ENCODE results near the gene PRKCA.

Gene PRKCA

DNA sequence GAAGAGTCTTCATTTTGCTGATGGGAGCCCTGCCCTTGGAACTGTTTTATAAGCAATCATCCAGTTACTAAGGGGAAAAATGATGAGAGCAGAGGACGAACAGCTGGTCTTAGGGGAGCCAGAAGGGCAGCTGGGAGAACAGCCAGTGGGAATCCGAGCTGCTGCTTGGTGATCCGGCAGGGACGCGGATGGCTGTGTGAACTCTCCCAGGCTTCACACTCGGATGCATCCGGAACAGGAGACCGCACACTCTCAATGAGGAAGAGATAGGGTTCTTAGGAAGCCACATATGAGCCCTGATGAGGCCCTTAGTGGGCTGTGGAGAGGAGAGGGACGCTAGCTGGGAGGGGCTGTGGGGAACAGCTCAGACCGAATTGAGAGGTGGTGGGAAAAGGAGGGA, 527.5 kb downstream of the PRKCA start:
- H3K27me3 ChIP-seq (ENCODE audit: insufficient read depth, poor library complexity, severe bottlenecking), result peaks cover 42% of the 10 kb centered on the region
- H3K9me3 ChIP-seq (ENCODE audit: severe bottlenecking), result no peaks in the 10 kb centered on the region
- no peaks in the 10 kb centered on the region for H3K4me1 ChIP-seq (ENCODE audit: insufficient read depth, poor library complexity, severe bottlenecking)
- no peaks in the 10 kb centered on the region for H3K36me3 ChIP-seq (ENCODE audit: low read depth)
- ATAC-seq (ENCODE audit: low read depth), result peak; percentile 36; the same call in 1 of the 3 replicates
- H3K27ac ChIP-seq (ENCODE audit: poor library complexity, severe bottlenecking), result no peak overlapping the region
- no peak for DNase-seq (ENCODE audit: low spot score)
- no peak overlapping the region for H3K4me3 ChIP-seq (ENCODE audit: severe bottlenecking)
- TF ChIP-seq, protein P1, sequence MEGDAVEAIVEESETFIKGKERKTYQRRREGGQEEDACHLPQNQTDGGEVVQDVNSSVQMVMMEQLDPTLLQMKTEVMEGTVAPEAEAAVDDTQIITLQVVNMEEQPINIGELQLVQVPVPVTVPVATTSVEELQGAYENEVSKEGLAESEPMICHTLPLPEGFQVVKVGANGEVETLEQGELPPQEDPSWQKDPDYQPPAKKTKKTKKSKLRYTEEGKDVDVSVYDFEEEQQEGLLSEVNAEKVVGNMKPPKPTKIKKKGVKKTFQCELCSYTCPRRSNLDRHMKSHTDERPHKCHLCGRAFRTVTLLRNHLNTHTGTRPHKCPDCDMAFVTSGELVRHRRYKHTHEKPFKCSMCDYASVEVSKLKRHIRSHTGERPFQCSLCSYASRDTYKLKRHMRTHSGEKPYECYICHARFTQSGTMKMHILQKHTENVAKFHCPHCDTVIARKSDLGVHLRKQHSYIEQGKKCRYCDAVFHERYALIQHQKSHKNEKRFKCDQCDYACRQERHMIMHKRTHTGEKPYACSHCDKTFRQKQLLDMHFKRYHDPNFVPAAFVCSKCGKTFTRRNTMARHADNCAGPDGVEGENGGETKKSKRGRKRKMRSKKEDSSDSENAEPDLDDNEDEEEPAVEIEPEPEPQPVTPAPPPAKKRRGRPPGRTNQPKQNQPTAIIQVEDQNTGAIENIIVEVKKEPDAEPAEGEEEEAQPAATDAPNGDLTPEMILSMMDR (IDR thresholded peaks at IDR 0.05; ENCODE audit: poor library complexity, severe bottlenecking), result no peak

DNA sequence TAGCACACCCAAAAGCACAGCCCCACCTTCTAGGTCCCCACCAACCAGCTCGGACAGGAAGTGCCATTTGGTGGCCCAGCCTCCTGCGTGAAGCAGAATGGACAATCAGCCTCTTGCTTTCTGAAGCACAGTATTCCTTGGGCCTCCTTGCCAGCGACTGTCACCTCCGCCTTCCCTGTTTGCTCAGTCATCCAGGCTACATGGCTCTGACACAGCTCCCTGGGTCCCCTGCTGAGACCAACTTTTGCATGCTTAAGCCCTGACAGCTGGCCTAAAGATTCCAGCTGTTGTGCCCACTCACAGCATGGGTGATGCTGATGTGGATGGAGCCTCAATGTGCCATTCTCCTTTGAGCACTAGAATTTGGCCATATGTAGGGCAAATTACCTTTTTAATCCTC, 528.0 kb downstream of the PRKCA start:
- DNase-seq (ENCODE audit: low spot score), result no peak
- no peaks in the 10 kb centered on the region for H3K4me1 ChIP-seq (ENCODE audit: insufficient read depth, poor library complexity, severe bottlenecking)

DNA sequence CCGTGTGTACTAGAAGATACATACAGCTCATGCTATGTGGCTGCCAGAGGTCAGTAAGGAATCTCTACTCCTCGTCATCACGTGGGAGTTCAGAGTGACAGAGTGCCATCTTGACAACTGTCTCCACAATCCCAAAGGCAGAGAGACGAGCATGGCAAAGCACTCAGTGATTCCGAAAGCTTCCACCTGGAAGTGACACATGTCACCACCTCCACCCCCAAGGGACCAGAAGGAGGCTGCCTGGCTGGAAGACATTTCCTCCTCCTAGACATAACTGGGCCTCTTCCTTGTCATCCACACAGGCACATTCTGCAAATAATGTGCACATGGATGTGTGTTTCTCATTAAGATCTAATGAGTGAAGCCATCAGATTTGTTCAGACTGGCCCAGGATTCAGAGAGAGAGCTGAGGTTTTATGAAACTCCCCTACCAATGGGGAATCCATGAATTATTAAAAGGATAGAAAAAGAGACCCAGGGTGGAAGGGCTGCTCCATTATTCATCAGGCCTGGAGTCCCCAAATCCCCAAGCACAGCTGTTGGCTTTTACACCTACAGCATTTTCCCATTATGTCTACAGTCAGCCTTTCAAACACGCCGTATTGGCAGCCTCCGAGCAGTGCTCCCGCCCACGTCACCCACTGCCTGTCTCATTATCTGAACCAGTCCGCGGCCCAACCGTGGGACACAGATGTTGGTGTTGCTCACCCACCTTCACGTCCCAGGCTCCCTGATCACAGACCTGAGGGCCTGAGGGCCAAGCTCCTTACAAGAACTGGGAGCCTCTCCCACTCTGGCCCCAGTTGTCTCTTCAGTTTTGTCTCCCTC, 529.2 kb downstream of the PRKCA start:
- Histone ChIP-seq H3K27ac (ENCODE audit: poor library complexity, severe bottlenecking) (no peak overlapping the region), H3K4me1 (ENCODE audit: insufficient read depth, poor library complexity, severe bottlenecking) (no peaks in the 10 kb centered on the region), H3K4me3 (ENCODE audit: severe bottlenecking) (no peak overlapping the region), H3K36me3 (ENCODE audit: low read depth) (no peaks in the 10 kb centered on the region), H3K9me3 (ENCODE audit: severe bottlenecking) (no peaks in the 10 kb centered on the region), H3K27me3 (ENCODE audit: insufficient read depth, poor library complexity, severe bottlenecking) (peaks cover 58% of the 10 kb centered on the region)
- ATAC-seq (ENCODE audit: low read depth) (no peak), DNase-seq (ENCODE audit: low spot score) (no peak)
- TF ChIP-seq, protein P1 (IDR thresholded peaks at IDR 0.05; ENCODE audit: poor library complexity, severe bottlenecking), result no peak

More for the DNA sequence above, 528.0 kb downstream of the PRKCA start:
- ATAC-seq (ENCODE audit: low read depth), result no peak
- peaks cover 47% of the 10 kb centered on the region for H3K27me3 ChIP-seq (ENCODE audit: insufficient read depth, poor library complexity, severe bottlenecking)
- H3K4me3 ChIP-seq (ENCODE audit: severe bottlenecking), result no peak overlapping the region
- H3K9me3 ChIP-seq (ENCODE audit: severe bottlenecking), result no peaks in the 10 kb centered on the region
- TF ChIP-seq, protein P1 (IDR thresholded peaks at IDR 0.05; ENCODE audit: poor library complexity, severe bottlenecking), result no peak
- H3K36me3 ChIP-seq (ENCODE audit: low read depth), result no peaks in the 10 kb centered on the region
- no peak overlapping the region for H3K27ac ChIP-seq (ENCODE audit: poor library complexity, severe bottlenecking)

DNA sequence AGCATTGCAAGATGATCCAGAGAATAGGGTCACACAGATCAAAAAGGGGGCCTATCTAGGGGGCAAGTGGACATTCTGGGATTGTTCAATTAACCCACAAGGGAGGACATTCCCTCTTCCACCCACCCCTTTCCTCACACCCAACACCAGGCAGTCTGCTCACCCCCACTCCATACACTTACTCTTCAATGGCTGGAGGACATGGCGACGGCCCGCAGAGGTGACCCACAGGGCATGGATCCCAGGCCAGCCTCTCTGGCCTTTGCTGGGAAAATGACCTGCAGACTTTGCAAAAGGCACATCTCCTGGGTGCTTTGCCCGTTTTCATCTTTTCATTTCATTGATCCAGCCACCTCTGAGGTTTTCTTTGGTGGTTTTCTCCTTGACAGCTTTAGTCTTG, 530.8 kb downstream of the PRKCA start:
- H3K9me3 ChIP-seq (ENCODE audit: severe bottlenecking), result no peaks in the 10 kb centered on the region
- peaks cover 61% of the 10 kb centered on the region for H3K27me3 ChIP-seq (ENCODE audit: insufficient read depth, poor library complexity, severe bottlenecking)
- H3K4me1 ChIP-seq (ENCODE audit: insufficient read depth, poor library complexity, severe bottlenecking), result no peaks in the 10 kb centered on the region
- no peak overlapping the region for H3K4me3 ChIP-seq (ENCODE audit: severe bottlenecking)
- ATAC-seq (ENCODE audit: low read depth), result no peak
- no peak for DNase-seq (ENCODE audit: low spot score)
- TF ChIP-seq, protein P1 (IDR thresholded peaks at IDR 0.05; ENCODE audit: poor library complexity, severe bottlenecking), result no peak
- H3K27ac ChIP-seq (ENCODE audit: poor library complexity, severe bottlenecking), result no peak overlapping the region
- no peaks in the 10 kb centered on the region for H3K36me3 ChIP-seq (ENCODE audit: low read depth)

DNA sequence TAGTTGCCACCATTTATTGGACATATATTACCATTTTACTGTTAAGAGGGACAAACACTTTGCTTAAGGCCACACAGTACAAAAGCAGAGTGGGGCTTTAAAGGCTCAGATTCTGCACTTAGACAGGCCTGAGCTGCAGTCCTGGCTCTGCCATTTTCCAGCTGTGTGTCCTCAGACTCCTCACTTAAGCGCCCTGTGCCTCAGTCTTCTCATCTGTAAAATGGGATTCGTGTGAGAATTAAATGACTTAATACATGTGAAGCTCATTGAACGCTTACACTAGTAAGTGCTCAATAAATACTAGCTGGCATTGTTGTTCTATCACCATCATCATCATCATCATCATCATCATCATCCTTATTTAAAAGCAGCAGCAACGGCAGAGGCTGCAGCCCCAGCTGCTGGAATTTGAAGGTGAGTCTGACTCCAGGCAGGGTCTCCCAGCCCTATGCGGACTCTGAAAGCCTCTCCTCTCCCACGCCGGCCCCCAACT, 532.1 kb downstream of the PRKCA start:
- no peak for ATAC-seq (ENCODE audit: low read depth)
- TF ChIP-seq, protein P1 (IDR thresholded peaks at IDR 0.05; ENCODE audit: poor library complexity, severe bottlenecking), result no peak
- no peak for DNase-seq (ENCODE audit: low spot score)
- no peaks in the 10 kb centered on the region for H3K9me3 ChIP-seq (ENCODE audit: severe bottlenecking)
- no peak overlapping the region for H3K4me3 ChIP-seq (ENCODE audit: severe bottlenecking)
- peaks cover 50% of the 10 kb centered on the region for H3K27me3 ChIP-seq (ENCODE audit: insufficient read depth, poor library complexity, severe bottlenecking)
- no peak overlapping the region for H3K27ac ChIP-seq (ENCODE audit: poor library complexity, severe bottlenecking)
- H3K36me3 ChIP-seq (ENCODE audit: low read depth), result no peaks in the 10 kb centered on the region
- H3K4me1 ChIP-seq (ENCODE audit: insufficient read depth, poor library complexity, severe bottlenecking), result no peaks in the 10 kb centered on the region

Measured in RWPE2 (cell line).